GM18951 (cell line): ENCODE measurements around the gene ZFYVE27.

Experiments
- POLR2A ChIP-seq: IDR thresholded peaks from 4 replicates; pipeline ENCODE4 v1.6.1; 2011; ENCODE audit warnings: mild to moderate bottlenecking; ENCODE audit not compliant: insufficient read length, insufficient read depth; ENCODE audit errors: extremely low read depth
- in situ Hi-C: fragments of 300-500 bp; cut with MboI; formaldehyde crosslinking; loops from one replicate; pipeline ENCODE4 v1.12.0; 2022; ENCODE audit warnings: low sequenced_read_pairs, mixed read lengths, inconsistent platforms; ENCODE audit not compliant: unreplicated experiment

Gene ZFYVE27

GRCh38 chr10:97723001-97723400 is 13.9 kb upstream of the ZFYVE27 start:
- in situ Hi-C loops = no loop called here
- no peak for TF ChIP-seq POLR2A

- in situ Hi-C loops = no loop called here
- TF ChIP-seq POLR2A = no peak
Observed at GRCh38 chr10:97724341-97724941, 12.5 kb upstream of the ZFYVE27 start.

- in situ Hi-C loops = no loop called here
- TF ChIP-seq POLR2A = no peak
Observed at GRCh38 chr10:97726636-97727178, 10.2 kb upstream of the ZFYVE27 start.

GRCh38 chr10:97729014-97729413 is 7.9 kb upstream of the ZFYVE27 start:
- in situ Hi-C loops = no loop called here
- no peak for TF ChIP-seq POLR2A

GRCh38 chr10:97731346-97732051 is 5.4 kb upstream of the ZFYVE27 start:
- in situ Hi-C loops = no loop called here
- TF ChIP-seq POLR2A = no peak

- in situ Hi-C loops = no loop called here
- TF ChIP-seq POLR2A = no peak
Observed at GRCh38 chr10:97732052-97732359, 4.9 kb upstream of the ZFYVE27 start.

- in situ Hi-C loops = no loop called here
- TF ChIP-seq POLR2A = no peak
Observed at GRCh38 chr10:97733256-97733655, 3.7 kb upstream of the ZFYVE27 start.

- in situ Hi-C loops = no loop called here
- no peak for TF ChIP-seq POLR2A
Observed at GRCh38 chr10:97734021-97734420, 2.9 kb upstream of the ZFYVE27 start.

- TF ChIP-seq POLR2A = no peak
- in situ Hi-C loops = no loop called here
Observed at GRCh38 chr10:97736403-97736901, 476 bp upstream of the ZFYVE27 start.

GRCh38 chr10:97737770-97738265 is 890 bp downstream of the ZFYVE27 start:
- in situ Hi-C loops = no loop called here
- no peak for TF ChIP-seq POLR2A

GRCh38 chr10:97738616-97739015 is 1.7 kb downstream of the ZFYVE27 start:
- TF ChIP-seq POLR2A = no peak
- in situ Hi-C loops = no loop called here

GRCh38 chr10:97740613-97741012 is 3.7 kb downstream of the ZFYVE27 start:
- no peak for TF ChIP-seq POLR2A
- in situ Hi-C loops = no loop called here

GRCh38 chr10:97743169-97743943 is 6.4 kb downstream of the ZFYVE27 start:
- in situ Hi-C loops = no loop called here
- TF ChIP-seq POLR2A = no peak
